Spleen (tissue), 11 donors: Measurements from ENCODE around the gene LRRC39. TPM values are rescaled to one million over a fixed set of nuclear protein-coding genes. Genes with fewer than 3 reads are reported as not detected.
A peak's percentile ranks its signal among the peaks of the same experiment; 100 is the strongest.

Experiments
- DNase-seq: peaks from one replicate; pipeline ENCODE4 v3.0.0-alpha.2; 2020
- H3K27ac ChIP-seq, 8 donors: fragments of 200-600 bp; sonication (generic) in 7 of 8; 1 replicate in 4 of 8; 2 replicates in 4 of 8; pipeline versions ENCODE4 v1.5.0 to v1.8.0; 2016 to 2021; ENCODE audit warnings: inconsistent platforms in 4 of 8, mild to moderate bottlenecking in 4 of 8, moderate library complexity in 1 of 8
- H3K27me3 ChIP-seq, 7 donors: fragments of 200-600 bp; sonication (generic) in 6 of 7; replicated peaks in 1 of 7; 1 replicate in 4 of 7; 2 replicates in 3 of 7; pipeline versions ENCODE4 v1.5.0 to v1.8.0; 2016 to 2021; ENCODE audit warnings: inconsistent platforms in 3 of 7, mild to moderate bottlenecking in 1 of 7
- H3K36me3 ChIP-seq, 6 donors: fragments of 200-600 bp; sonication (generic) in 5 of 6; 1 replicate in 4 of 6; 2 replicates in 2 of 6; pipeline versions ENCODE4 v1.5.0 to v1.8.0; 2016 to 2021; ENCODE audit warnings: inconsistent platforms in 2 of 6
- H3K4me1 ChIP-seq, 6 donors: fragments of 200-600 bp; sonication (generic) in 5 of 6; 1 replicate in 3 of 6; 2 replicates in 3 of 6; pipeline versions ENCODE4 v1.5.0 to v1.8.0; 2016 to 2021; ENCODE audit warnings: inconsistent platforms in 3 of 6
- H3K4me3 ChIP-seq, 8 donors: fragments of 200-600 bp; sonication (generic) in 7 of 8; 1 replicate in 4 of 8; 2 replicates in 4 of 8; pipeline versions ENCODE4 v1.5.0 to v1.8.0; 2016 to 2021; ENCODE audit warnings: inconsistent platforms in 4 of 8, mild to moderate bottlenecking in 4 of 8, moderate library complexity in 2 of 8
- H3K9me3 ChIP-seq, 8 donors: fragments of 200-600 bp; sonication (generic) in 7 of 8; 1 replicate in 4 of 8; 2 replicates in 4 of 8; pipeline versions ENCODE4 v1.5.0 to v1.8.0; 2016 to 2021; ENCODE audit warnings: inconsistent platforms in 4 of 8
- CTCF ChIP-seq, 11 experiments: fragments of 200-600 bp in 7 of 11; fragments of 450-650 bp in 4 of 11; sonication (generic) in 4 of 11; IDR thresholded peaks in 8 of 11; conservative IDR thresholded peaks in 3 of 11; 1 replicate in 7 of 11; 2 replicates in 4 of 11; pipeline versions ENCODE4 v1.4.0 to v1.8.0; 2016 to 2021; ENCODE audit warnings: antibody characterized with exemption in 11 of 11, inconsistent platforms in 4 of 11, mild to moderate bottlenecking in 1 of 11
- POLR2A ChIP-seq, 3 donors: fragments of 450-650 bp; IDR thresholded peaks; one replicate each; pipeline ENCODE4 v1.5.1; 2017; ENCODE audit warnings: antibody characterized with exemption in 3 of 3, mild to moderate bottlenecking in 1 of 3
- POLR2AphosphoS5 ChIP-seq, 3 donors: sonication (generic); formaldehyde crosslinking; IDR thresholded peaks; one replicate each; pipeline ENCODE4 v1.5.1; 2017; ENCODE audit warnings: antibody characterized with exemption in 3 of 3
- WGBS, 5 donors: extraction: QIAGEN DNeasy Blood & Tissue Kit in 3 of 5; methylation state at CpG; one replicate each; pipeline versions ENCODE4 v1.1.5 to v1.1.7; 2013 to 2018; 5-methylcytosine and 5-hydroxymethylcytosine counted together
- intact Hi-C: fragments of 100-400 bp; cut with DNase I; formaldehyde crosslinking; loops from one replicate; pipeline ENCODE4 v1.15.0; 2023; ENCODE audit warnings: low total_unique reads
- polyA plus RNA-seq, 3 donors: library from polyadenylated mRNA; stranded (reverse); fragments of 200-250 nt; gene quantifications; one replicate each; pipeline ENCODE4 v1.2.1, GENCODE V29; 2013
- total RNA-seq, 7 donors: library from RNA; depleted of rRNA in 3 of 7; stranded (reverse); fragments of >200 nt in 3 of 7; fragmentation: NEBNext Ultra II Directional in 4 of 7; extraction: Animal tissue kit (Norgen Biotek cat#: 25700) in 4 of 7; gene quantifications; one replicate each; pipeline versions ENCODE4 v1.1.0 to v1.2.1, GENCODE V29; 2016 to 2021
- donor health status: healthy with polysubstance abuse.
- donor health status: DM: no; HTN: no; CAD: no; lungs with moderate emphysema.
- donor health status: DM: no; HTN: no; CAD: no.
- donor health status: Bipolar disorder and iron deficiency.
- donor health status: healthy.
- donor health status: DM: no; HTN: no; CAD: no.
- donor health status: DM: yes; HTN: yes; CAD: no.

LRRC39 gene
- total and polyA plus RNA-seq, 10 donors, result 0.51 to 3.1 (median 1.1) TPM

DNA sequence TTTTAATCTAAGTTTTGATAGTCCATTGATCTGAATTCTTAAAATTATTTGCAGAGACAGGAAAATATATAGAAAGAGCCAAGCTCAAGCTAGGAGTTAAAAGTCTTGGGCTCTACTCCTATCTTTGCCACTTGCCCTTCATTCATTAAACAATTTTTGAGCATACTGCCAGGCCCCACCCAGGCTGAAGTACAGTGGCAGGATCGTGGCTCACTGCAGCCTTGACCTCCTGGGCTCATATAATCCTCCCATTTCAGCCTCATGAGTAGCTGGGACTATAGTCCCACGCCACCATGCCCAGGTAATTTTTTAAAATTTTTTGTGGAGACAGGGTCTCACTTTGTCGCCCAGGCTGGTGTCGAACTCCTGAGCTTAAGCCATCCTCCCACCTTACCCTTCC lies 36.9 kb downstream of the LRRC39 start:
- intact Hi-C loops, result no loop called here
- Histone ChIP-seq H3K27ac (no peak overlapping the region), H3K4me1 (peaks cover 0 to 6% (median 1%) of the 10 kb centered on the region in 6 donors), H3K36me3 (peaks cover 0 to 98% (median 91%) of the 10 kb centered on the region in 6 donors), H3K9me3 (no peaks in the 10 kb centered on the region), H3K27me3 (no peaks in the 10 kb centered on the region), H3K4me3 (no peak overlapping the region)
- 88 to 94% (median 90%) methylated on average over 4 of the region's 4 CpGs for WGBS, 5 donors
- no peak for DNase-seq
- TF ChIP-seq POLR2AphosphoS5 (IDR thresholded peaks at IDR 0.05) (no peak), POLR2A (IDR thresholded peaks at IDR 0.05) (no peak), CTCF (IDR thresholded peaks at IDR 0.05 in 8 of 11, conservative IDR thresholded peaks at IDR 0.05 in 3 of 11) (no peak)

- no peak for TF ChIP-seq POLR2A (IDR thresholded peaks at IDR 0.05)
- TF ChIP-seq POLR2AphosphoS5 (IDR thresholded peaks at IDR 0.05), result no peak
- TF ChIP-seq CTCF (IDR thresholded peaks at IDR 0.05 in 8 of 11, conservative IDR thresholded peaks at IDR 0.05 in 3 of 11), result no peak
- peaks cover 13 to 36% (median 26%) of the 10 kb centered on the region in 6 donors for H3K4me1 ChIP-seq
- WGBS, 5 donors, result 97 to 99% (median 98%) methylated on average over 2 of the region's 2 CpGs
- H3K27ac ChIP-seq, result no peak overlapping the region
- no peaks in the 10 kb centered on the region for H3K27me3 ChIP-seq
- peaks cover 0 to 63% (median 56%) of the 10 kb centered on the region in 6 donors for H3K36me3 ChIP-seq
- no peak for DNase-seq
- intact Hi-C loops, result loop anchor here (10.0 kb wide), 2 partner anchors 137 to 217 kb away; partner anchors contain the start of gene CDC14A
- H3K9me3 ChIP-seq, result no peaks in the 10 kb centered on the region
- H3K4me3 ChIP-seq, result no peak overlapping the region
Observed at GRCh38 chr1:100137602-100138001, 40.5 kb downstream of the LRRC39 start.

- intact Hi-C loops, result loop anchor here (10.0 kb wide), 2 partner anchors 140 to 220 kb away; partner anchors contain the start of gene CDC14A
- H3K9me3 ChIP-seq, result no peaks in the 10 kb centered on the region
- peaks cover 0 to 35% (median 31%) of the 10 kb centered on the region in 6 donors for H3K36me3 ChIP-seq
- H3K4me1 ChIP-seq, result peaks cover 18 to 62% (median 41%) of the 10 kb centered on the region in 6 donors
- no peak overlapping the region for H3K27ac ChIP-seq
- H3K27me3 ChIP-seq, result no peaks in the 10 kb centered on the region
- no peak for TF ChIP-seq POLR2AphosphoS5 (IDR thresholded peaks at IDR 0.05)
- no peak for TF ChIP-seq POLR2A (IDR thresholded peaks at IDR 0.05)
- no peak for TF ChIP-seq CTCF (IDR thresholded peaks at IDR 0.05 in 8 of 11, conservative IDR thresholded peaks at IDR 0.05 in 3 of 11)
- WGBS, 5 donors, result 71 to 88% (median 77%) methylated on average over 3 of the region's 3 CpGs
- H3K4me3 ChIP-seq, result no peak overlapping the region
- no peak for DNase-seq
Observed at GRCh38 chr1:100134872-100135271, 43.2 kb downstream of the LRRC39 start.

DNA sequence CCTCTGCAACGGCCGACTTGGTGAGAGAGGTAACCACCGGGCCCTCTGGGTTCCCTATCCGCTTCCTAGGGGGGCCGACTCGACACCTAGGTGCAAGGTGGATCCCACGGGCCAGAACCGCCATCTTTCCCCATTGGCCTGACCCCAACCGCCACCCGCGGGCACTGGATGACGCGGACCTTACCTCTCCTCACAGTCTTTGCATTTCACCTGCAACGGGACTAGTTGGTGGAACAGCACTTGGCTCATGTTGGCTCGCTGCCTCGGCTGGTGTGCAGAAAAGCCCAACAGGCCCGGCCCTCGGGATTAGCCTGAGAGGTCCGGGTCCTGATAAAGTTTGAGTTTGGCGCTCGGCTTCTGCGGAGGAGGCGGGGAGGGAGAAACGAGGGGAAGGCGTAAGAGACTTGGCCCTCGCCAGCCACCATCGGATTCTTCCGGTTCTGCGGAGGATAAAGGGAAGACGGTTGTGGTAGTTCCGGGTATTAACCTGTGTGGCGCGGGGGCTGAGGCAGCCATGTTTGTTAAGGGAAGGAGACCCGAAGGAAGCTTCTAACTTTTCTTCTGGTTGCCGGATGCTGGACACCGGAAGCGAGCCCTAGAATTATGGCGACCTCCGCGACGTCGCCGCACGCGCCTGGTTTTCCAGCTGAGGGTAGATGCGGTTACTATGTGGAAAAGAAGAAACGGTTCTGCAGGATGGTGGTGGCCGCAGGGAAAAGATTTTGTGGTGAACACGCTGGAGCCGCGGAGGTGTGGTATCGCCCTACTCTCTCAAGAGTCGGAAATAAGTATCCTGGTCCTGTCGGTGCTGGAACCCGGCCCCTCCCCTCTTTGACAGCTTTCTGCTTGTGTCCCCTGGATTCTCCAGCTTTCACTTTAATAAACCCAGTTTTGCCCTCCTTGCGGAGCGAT lies 45.2 kb downstream of the LRRC39 start, which contains the start of the genes SASS6 and TRMT13:
SASS6 (minus strand) TSS at position 365 of the 912 bp plus-strand sequence; CDS start at position 249, 116 bp downstream.
TRMT13 (plus strand) TSS at position 598 of the 912 bp plus-strand sequence; CDS start at position 604, 6 bp downstream.
- H3K27ac ChIP-seq, result peak within 1 kb of the TSS; percentile 65 to 89 (median 80)
- TF ChIP-seq POLR2A (IDR thresholded peaks at IDR 0.05) (peak in 1 of 3 donors; percentile 47), CTCF (IDR thresholded peaks at IDR 0.05 in 8 of 11, conservative IDR thresholded peaks at IDR 0.05 in 3 of 11) (peak in 7 of 11 experiments; percentile 8 to 57 (median 27)), POLR2AphosphoS5 (IDR thresholded peaks at IDR 0.05) (peak; percentile 79 to 92 (median 89))
- peaks cover 18 to 62% (median 41%) of the 10 kb centered on the region in 6 donors for H3K4me1 ChIP-seq
- intact Hi-C loops, result loop anchor here (10.0 kb wide), 2 partner anchors 142 to 222 kb away; partner anchors contain the start of gene CDC14A
- H3K9me3 ChIP-seq, result no peaks in the 10 kb centered on the region
- peak; percentile 98 for DNase-seq
- peaks cover 0 to 15% (median 12%) of the 10 kb centered on the region in 6 donors for H3K36me3 ChIP-seq
- H3K27me3 ChIP-seq, result no peaks in the 10 kb centered on the region
- 0 to 1% (median 0%) methylated on average over 52 to 57 of the region's 57 CpGs for WGBS, 5 donors
- peak within 1 kb of the TSS; percentile 77 to 94 (median 82) for H3K4me3 ChIP-seq
